ENCODE measurements around the gene TNNI2.

The TNNI2 gene

DNA sequence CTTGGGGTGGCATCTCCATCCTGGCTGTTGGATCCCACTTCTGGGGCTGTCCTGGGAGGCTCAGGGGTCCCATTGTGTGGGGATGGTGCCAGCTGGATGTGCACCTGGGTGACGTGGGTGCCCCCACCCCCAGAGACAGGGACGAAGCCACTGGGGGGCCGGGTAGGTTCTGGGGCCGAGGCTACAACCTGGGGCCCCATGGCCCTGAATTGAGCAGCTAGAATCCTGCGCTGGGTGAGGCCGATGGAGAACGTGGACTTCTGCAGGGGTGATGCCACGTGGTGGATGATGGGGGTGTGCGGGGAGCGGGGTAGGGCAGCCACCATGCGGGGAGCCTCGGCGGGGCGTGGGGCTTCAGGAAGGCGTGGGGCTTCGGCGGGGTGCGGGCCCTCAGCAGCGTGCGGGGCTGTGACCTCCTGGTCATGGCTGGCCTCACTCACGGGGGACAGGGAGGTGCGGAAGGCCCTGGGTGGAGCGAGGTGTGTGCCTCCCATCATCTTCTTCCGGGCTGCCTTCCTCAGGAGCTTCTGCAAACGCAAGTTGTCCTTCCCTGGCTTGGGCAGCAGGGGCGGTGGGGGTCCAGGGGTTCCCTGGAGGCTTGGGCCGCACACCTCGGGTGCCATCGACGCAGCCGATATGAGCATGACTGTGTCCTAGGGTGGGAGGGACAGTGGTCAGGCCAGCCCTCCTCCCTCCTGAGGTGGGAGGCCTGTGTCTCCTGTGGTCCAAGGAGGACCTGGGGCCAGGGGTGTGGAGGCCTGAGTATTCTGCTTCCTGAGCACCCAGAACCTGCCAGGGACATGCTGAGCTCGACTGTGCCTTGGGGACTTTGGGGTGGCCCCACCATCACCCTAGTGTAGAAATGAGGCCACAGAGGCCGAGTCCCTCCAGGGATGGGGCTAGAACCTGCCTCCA lies 51.4 kb downstream of the TNNI2 start:
- DNase-seq: no peak
